Mesendoderm (in vitro differentiated cells): ENCODE results near the gene DISC1.
A peak's percentile ranks its signal among the peaks of the same experiment; 100 is the strongest.

ENCODE experiments used
- DNase-seq: peaks from one replicate; pipeline ENCODE4 v3.0.0; 2013
- H2AK5ac ChIP-seq: 2 replicates; pipeline ENCODE4 v1.6.1; 2013; ENCODE audit warnings: low read length, inconsistent platforms
- H2BK120ac ChIP-seq: 2 replicates; pipeline ENCODE4 v1.6.1; 2013; ENCODE audit warnings: low read depth, mild to moderate bottlenecking, low read length, moderate library complexity, mixed read lengths
- H2BK15ac ChIP-seq: replicated peaks from 2 replicates; pipeline ENCODE4 v1.6.1; 2013; ENCODE audit warnings: low read depth, mild to moderate bottlenecking, moderate library complexity
- H2BK5ac ChIP-seq: 2 replicates; pipeline ENCODE4 v1.6.1; 2013; ENCODE audit warnings: low read length, inconsistent platforms
- H3K18ac ChIP-seq: 2 replicates; pipeline ENCODE4 v1.6.1; 2013; ENCODE audit warnings: mild to moderate bottlenecking, low read length, mixed read lengths
- H3K23ac ChIP-seq: one replicate; pipeline ENCODE4 v1.6.1; 2013; ENCODE audit warnings: low read length
- H3K27ac ChIP-seq: 2 replicates; pipeline ENCODE4 v1.5.1; 2013; ENCODE audit warnings: low read depth, mild to moderate bottlenecking, inconsistent platforms, low read length, moderate library complexity
- H3K27me3 ChIP-seq: 2 replicates; pipeline ENCODE4 v1.6.1; 2013; ENCODE audit warnings: low read length, control low read depth, mild to moderate bottlenecking, inconsistent platforms; ENCODE audit not compliant: insufficient read depth, poor library complexity
- H3K36me3 ChIP-seq: 2 replicates; pipeline ENCODE4 v1.6.1; 2013; ENCODE audit warnings: low read length, inconsistent platforms; ENCODE audit not compliant: control insufficient read depth, insufficient read depth
- H3K4ac ChIP-seq: one replicate; pipeline ENCODE4 v1.6.1; 2013; ENCODE audit warnings: low read depth, mild to moderate bottlenecking, low read length, moderate library complexity
- H3K4me1 ChIP-seq: 2 replicates; pipeline ENCODE4 v1.6.1; 2013; ENCODE audit warnings: low read depth, low read length, inconsistent platforms; ENCODE audit not compliant: control insufficient read depth
- H3K4me2 ChIP-seq: 2 replicates; pipeline ENCODE4 v1.6.1; 2013; ENCODE audit warnings: low read length
- H3K4me3 ChIP-seq: 2 replicates; pipeline ENCODE4 v1.5.1; 2013; ENCODE audit warnings: mild to moderate bottlenecking, low read length
- H3K56ac ChIP-seq: one replicate; pipeline ENCODE4 v1.6.1; 2013; ENCODE audit warnings: low read length
- H3K79me1 ChIP-seq: 2 replicates; pipeline ENCODE4 v1.6.1; 2013; ENCODE audit warnings: low read length, inconsistent platforms
- H3K79me2 ChIP-seq: 2 replicates; pipeline ENCODE4 v1.6.1; 2013; ENCODE audit warnings: mild to moderate bottlenecking, low read length; ENCODE audit not compliant: control insufficient read depth, insufficient read depth
- H3K9ac ChIP-seq: 2 replicates; pipeline ENCODE4 v1.6.1; 2013; ENCODE audit warnings: low read length, inconsistent platforms
- H4K5ac ChIP-seq: one replicate; pipeline ENCODE4 v1.6.1; 2013; ENCODE audit warnings: low read length
- H4K8ac ChIP-seq: one replicate; pipeline ENCODE4 v1.6.1; 2013; ENCODE audit warnings: low read depth, mild to moderate bottlenecking, control low read depth, low read length, moderate library complexity
- WGBS: extraction: QIAGEN DNeasy Blood & Tissue Kit; methylation state at CpG from one replicate; pipeline ENCODE4 v1.1.7; 2013; ENCODE audit warnings: low lambda C conversion rate, missing lambda C conversion rate; ENCODE audit not compliant: insufficient coverage; ENCODE audit errors: extremely low coverage; 5-methylcytosine and 5-hydroxymethylcytosine counted together

The DISC1 gene

DNA sequence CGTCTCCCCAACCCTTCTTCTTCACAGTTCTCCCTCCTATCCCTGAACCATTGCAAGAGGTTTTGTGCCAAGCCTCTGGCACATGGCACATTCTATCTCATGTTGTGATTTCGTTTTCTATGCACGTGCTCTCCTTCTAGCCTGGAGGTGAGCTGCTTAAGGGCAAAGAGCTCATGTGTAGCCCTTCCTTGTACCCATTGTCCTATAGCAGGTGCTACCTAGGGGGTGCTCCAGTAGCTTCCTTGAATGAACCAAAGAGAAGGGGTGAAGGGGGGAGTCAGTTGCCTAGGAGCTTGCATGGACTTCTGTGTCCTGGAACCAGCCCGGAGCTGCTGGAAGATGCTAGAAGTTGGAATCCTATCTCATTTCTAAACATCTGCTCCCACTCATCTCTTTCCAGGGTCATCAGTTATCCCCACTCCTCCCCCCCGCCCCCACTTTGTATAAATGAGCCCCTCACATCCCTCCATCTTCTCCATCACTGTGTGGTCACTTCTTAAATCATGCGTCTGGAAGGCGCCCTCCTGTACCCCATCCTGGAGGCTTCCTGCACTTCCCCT lies 535 bp upstream of the DISC1 start:
- Histone ChIP-seq H3K23ac (no peak overlapping the region), H3K18ac (no peak overlapping the region), H3K36me3 (no peaks in the 10 kb centered on the region), H4K8ac (no peak overlapping the region), H3K27me3 (no peaks in the 10 kb centered on the region), H3K4me3 (no peak overlapping the region), H2AK5ac (no peak overlapping the region), H2BK15ac (no peak overlapping the region), H3K79me1 (no peaks in the 10 kb centered on the region), H3K9ac (peak overlapping the region; percentile 3), H3K56ac (peak overlapping the region; percentile 70), H2BK120ac (no peak overlapping the region), H3K4me2 (peak overlapping the region; percentile 27), H3K4ac (no peak overlapping the region), H4K5ac (no peak overlapping the region), H3K27ac (no peak overlapping the region), H2BK5ac (no peak overlapping the region), H3K79me2 (no peaks in the 10 kb centered on the region), H3K4me1 (peaks cover 3% of the 10 kb centered on the region)
- no CpG with 5 or more reads among the region's 7 CpGs for WGBS
- peak; percentile 6 for DNase-seq

DNA sequence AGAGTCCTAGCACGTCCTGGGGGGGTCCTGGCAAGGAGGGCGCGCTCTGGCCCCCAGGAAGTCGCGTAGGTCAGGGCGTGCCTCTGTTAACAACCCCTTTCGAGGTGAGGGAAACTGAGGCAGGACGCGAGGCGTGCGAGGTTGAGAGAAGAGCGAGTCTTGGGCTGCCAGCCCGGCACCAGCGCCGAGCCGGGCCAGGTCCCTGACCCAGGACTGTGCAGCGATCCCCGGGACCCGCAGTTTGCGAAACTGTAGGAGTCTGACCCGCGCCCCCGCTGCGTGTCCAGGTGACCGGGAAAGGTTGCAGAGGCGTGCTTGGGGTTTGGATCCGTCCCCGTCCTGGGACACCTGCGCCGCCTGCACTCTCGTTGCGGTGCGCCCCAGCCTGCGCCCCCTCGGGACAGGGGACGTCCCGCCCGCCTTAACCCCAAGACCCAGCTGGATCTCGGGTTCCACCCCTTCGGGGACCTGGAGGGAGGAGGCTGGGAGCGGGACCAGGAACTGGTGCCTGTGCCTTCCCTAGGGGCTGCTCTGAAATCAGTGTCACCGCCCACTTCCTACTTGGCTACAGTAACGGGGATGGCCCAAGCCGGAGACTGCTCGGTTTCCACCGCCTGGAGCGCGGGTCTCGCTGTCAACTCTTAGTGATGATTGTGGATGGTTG lies 493 bp downstream of the DISC1 start:
- Histone ChIP-seq H3K79me1 (no peaks in the 10 kb centered on the region), H3K36me3 (no peaks in the 10 kb centered on the region), H2BK120ac (no peak overlapping the region), H3K4me1 (peaks cover 3% of the 10 kb centered on the region), H3K9ac (peak overlapping the region; percentile 79), H2BK15ac (no peak overlapping the region), H3K4me3 (peak overlapping the region; percentile 74), H3K4me2 (peak overlapping the region; percentile 92), H2AK5ac (no peak overlapping the region), H3K56ac (peak overlapping the region; percentile 92), H3K4ac (no peak overlapping the region), H3K23ac (no peak overlapping the region), H3K18ac (peak overlapping the region; percentile 62), H4K8ac (no peak overlapping the region), H2BK5ac (peak overlapping the region; percentile 38), H3K79me2 (no peaks in the 10 kb centered on the region), H3K27me3 (no peaks in the 10 kb centered on the region), H3K27ac (peak overlapping the region; percentile 42), H4K5ac (no peak overlapping the region)
- no CpG with 5 or more reads among the region's 49 CpGs for WGBS
- peak; percentile 86 for DNase-seq

DNA sequence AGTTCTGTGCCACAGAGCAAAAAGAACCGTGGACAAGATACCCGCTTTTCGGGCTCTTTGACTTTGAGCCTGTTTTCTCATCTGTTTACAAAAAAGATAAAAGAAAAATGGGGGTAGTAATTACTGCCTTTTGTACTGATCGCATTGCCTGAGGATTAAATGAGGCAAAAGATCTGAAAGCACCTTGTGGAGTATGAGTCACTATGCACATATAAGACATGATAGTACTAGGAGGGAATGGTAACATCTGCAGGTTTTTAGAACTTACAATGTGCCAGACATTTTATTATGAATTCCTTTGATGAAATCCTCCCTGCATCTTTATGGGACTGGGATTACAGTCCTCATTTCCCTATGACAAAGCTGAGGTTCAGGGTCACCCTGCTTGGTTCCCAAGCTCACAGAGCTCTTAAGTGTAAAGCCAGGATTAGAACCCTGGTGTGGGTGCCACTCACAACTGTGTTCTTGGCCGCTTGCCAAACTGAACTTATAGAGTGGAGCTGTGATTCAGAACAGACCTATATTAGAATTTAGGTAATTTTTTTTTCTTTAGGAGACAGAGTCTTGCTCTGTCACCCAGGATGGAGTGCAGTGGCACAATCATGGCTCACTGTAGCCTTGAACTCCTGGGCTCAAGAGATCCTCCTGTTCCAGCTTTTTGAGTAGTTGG lies 1.8 kb downstream of the DISC1 start:
- no peak overlapping the region for H2BK120ac ChIP-seq
- H3K27ac ChIP-seq, result no peak overlapping the region

DNA sequence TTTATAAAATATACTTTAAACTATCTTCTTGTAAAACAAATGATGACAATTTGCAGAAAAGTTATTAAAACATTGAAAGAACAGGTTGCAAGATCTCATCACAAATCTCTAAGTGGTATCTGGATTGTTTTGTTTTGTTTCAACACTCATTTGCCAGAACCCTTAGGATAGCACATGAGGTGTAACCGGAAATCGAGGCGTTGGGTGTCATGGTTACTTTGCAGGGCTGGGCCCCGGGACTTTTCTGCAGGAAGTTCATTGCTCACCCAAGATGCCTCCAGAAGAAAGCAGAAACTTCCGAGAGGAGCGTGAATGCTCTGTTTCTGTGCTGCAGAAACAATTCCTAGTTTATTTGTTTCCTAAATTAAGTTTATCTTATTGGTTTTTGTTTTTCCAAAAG lies 2.5 kb downstream of the DISC1 start:
- no CpG with 5 or more reads among the region's 6 CpGs for WGBS

More for the DNA sequence above, 1.8 kb downstream of the DISC1 start:
- no peak overlapping the region for H3K56ac ChIP-seq
- no peak overlapping the region for H3K23ac ChIP-seq
- no peak for DNase-seq
- no peak overlapping the region for H3K4me3 ChIP-seq
- H2AK5ac ChIP-seq, result no peak overlapping the region
- no peaks in the 10 kb centered on the region for H3K79me2 ChIP-seq
- peaks cover 3% of the 10 kb centered on the region for H3K4me1 ChIP-seq
- H3K18ac ChIP-seq, result no peak overlapping the region
- H3K9ac ChIP-seq, result no peak overlapping the region
- no peaks in the 10 kb centered on the region for H3K36me3 ChIP-seq
- H3K4ac ChIP-seq, result no peak overlapping the region
- H3K79me1 ChIP-seq, result no peaks in the 10 kb centered on the region
- H3K4me2 ChIP-seq, result no peak overlapping the region
- H4K5ac ChIP-seq, result no peak overlapping the region
- no peak overlapping the region for H2BK15ac ChIP-seq
- no peak overlapping the region for H4K8ac ChIP-seq
- no peaks in the 10 kb centered on the region for H3K27me3 ChIP-seq
- no CpG with 5 or more reads among the region's 5 CpGs for WGBS
- H2BK5ac ChIP-seq, result no peak overlapping the region

DNA sequence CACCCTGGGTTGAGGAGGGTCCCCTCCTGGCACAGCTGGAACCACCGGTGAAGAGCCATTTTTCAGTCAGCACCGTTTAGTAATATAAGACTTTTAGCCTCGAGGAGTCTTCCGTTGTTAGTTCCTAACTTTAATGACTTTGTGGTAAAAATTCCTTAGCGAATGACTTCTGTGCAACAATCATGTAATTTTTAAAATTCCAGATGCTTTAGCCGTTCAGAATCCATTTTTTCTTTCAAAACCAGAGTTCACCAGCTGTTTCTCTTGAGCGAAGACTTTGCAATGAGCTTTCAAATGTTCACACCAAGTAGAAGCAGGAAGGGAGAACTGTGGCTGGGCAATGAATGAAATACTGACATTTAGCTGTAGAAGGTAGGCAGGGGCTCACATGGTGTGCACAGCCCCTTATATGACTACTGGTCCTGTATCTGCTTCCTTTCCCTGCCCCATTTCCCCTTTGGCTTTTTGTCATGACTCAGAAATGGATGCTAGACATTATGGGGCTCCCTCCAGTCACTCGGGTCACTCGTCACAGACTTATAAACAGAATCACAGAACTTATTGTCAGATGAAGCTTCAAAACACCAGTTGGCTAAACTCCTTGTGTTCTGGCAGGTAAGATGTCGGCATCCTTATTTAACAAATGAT lies 4.1 kb downstream of the DISC1 start:
- Histone ChIP-seq H3K27me3 (no peaks in the 10 kb centered on the region), H3K23ac (no peak overlapping the region), H3K4me3 (no peak overlapping the region), H3K79me1 (no peaks in the 10 kb centered on the region), H2BK15ac (no peak overlapping the region), H2AK5ac (no peak overlapping the region), H3K18ac (no peak overlapping the region), H4K5ac (no peak overlapping the region), H3K79me2 (no peaks in the 10 kb centered on the region), H2BK5ac (no peak overlapping the region), H3K56ac (no peak overlapping the region), H3K4me2 (no peak overlapping the region), H3K4ac (no peak overlapping the region), H4K8ac (no peak overlapping the region), H3K9ac (no peak overlapping the region), H2BK120ac (no peak overlapping the region), H3K36me3 (no peaks in the 10 kb centered on the region), H3K4me1 (peaks cover 3% of the 10 kb centered on the region), H3K27ac (no peak overlapping the region)
- DNase-seq, result no peak
- no CpG with 5 or more reads among the region's 10 CpGs for WGBS

More for the DNA sequence above, 2.5 kb downstream of the DISC1 start:
- H3K27me3 ChIP-seq, result no peaks in the 10 kb centered on the region
- H4K8ac ChIP-seq, result no peak overlapping the region
- no peak overlapping the region for H3K23ac ChIP-seq
- H3K4me3 ChIP-seq, result no peak overlapping the region
- no peak overlapping the region for H2AK5ac ChIP-seq
- H2BK5ac ChIP-seq, result no peak overlapping the region
- H2BK120ac ChIP-seq, result no peak overlapping the region
- H3K56ac ChIP-seq, result no peak overlapping the region
- no peak overlapping the region for H3K4ac ChIP-seq
- no peaks in the 10 kb centered on the region for H3K79me2 ChIP-seq
- H3K18ac ChIP-seq, result no peak overlapping the region
- H2BK15ac ChIP-seq, result no peak overlapping the region
- peaks cover 3% of the 10 kb centered on the region for H3K4me1 ChIP-seq
- no peak overlapping the region for H4K5ac ChIP-seq
- DNase-seq, result no peak
- H3K9ac ChIP-seq, result no peak overlapping the region
- no peaks in the 10 kb centered on the region for H3K79me1 ChIP-seq
- no peak overlapping the region for H3K27ac ChIP-seq
- no peak overlapping the region for H3K4me2 ChIP-seq
- H3K36me3 ChIP-seq, result no peaks in the 10 kb centered on the region
